GM19193 (cell line): ENCODE measurements around the gene IFT122.

Experiments used
- POLR2A ChIP-seq: IDR thresholded peaks from 4 replicates; pipeline ENCODE4 v1.6.1; 2011; ENCODE audit not compliant: insufficient read depth, insufficient read length; ENCODE audit errors: extremely low read depth

IFT122 gene

DNA sequence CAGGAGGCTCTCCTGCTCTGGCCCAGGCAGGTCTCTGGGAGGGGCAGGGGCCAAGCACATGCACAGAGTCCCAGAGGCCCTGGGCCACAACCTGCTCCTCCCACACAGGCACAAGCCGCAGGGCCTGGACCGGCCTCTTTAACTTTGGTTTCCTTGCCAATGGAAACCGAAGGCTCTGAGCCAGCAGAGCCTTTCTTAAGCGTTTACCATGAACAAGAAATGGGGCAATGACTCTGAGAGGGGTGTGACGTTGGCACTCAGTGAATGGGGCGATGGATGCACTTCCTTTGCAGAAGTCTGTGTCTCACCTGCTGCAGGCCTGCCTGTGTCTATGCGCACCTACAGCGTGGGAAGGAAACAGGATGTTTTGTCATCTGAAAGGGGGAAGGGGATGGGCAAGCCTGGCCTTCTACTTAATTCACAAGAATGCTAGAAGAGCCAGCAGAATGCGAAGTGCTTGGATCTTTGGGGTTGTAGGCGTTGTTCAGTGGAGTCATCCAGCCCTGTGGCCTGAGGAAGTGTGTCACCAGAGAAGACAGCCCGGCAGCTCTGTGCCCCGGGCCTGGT lies 41.8 kb downstream of the IFT122 start:
- no peak for TF ChIP-seq POLR2A

DNA sequence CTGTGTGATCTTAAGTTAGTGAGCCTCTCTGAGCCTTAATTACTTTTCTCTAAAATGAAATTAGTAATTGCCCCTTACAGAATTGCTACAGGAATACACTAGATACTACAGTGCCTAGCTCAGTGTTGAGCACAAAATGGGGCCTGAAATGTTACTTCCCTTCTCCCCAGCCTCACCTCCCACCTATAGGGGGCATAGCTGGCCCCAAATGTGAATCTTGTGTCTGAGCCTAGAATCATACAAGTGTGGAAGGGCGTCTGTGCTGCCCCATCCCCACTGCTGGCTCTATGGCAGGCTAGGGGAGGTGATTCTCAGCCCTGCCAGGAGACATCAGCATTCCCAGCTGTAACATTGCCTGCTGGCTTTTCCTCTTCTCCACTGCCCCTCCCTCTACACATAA lies 42.7 kb downstream of the IFT122 start:
- no peak for TF ChIP-seq POLR2A

DNA sequence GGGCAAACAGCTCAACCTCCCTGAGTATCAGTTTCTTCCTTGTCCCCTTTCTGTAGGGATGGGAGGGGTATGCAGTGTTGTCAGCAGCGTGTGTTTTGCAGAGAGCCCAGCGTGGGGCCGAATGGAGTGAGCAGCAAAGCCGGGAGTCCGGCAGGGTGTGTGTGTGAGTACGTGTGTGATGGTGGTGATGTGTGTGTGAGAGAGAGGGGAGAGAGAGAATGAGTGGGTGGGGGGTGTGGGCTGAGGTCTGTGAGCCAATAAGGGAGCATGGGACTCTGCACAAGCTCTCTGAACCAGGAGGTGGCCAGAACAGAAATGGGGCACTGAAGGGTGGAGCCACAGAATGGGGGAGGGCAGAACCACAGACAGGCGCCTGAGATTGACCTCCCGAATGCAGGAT lies 43.8 kb downstream of the IFT122 start:
- TF ChIP-seq POLR2A: no peak

DNA sequence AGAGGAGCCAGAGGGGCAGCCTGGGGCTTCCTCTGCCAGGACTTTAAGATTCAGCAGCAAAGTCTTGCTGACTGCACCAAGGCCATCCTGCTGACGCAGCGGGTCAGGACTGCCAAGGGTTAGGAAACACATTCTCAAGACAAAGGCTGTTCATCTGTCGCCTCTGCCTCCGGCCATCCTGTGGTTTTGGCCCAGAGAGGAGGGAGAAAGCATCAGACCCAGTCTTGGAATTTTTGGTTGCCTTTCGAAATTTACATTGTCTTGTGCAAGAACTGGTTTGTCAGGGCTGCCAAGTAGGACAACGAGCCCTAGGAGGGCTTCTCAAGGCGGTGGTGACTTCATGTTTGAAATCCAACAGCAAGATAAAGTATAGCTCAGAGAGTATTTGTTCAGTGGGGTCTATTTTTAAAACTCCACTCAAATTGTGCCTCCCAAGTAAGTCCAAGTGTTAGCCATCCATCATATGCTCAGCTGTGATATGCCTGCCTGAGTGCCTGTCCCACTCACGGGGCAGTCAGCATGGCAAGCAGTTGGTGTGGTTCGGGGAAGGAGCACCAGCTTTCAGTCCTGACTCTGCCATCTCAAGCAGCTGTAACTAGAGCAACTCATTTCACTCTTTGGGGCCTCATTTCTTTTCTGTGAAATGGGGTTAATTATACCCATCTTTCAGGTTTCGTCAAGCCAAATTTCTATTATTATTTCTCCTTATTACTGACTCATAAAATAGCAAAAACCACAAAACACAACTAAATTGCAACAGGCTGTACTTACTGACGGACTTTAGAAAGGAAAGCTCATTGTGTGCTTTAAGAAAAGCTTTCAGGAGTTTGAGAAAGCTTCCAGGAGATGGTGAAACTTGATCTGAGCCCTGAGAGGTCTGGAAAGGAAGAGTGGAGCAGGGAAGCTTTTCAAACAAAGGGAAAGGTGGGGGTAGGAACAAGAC lies 46.0 kb downstream of the IFT122 start:
- TF ChIP-seq POLR2A: no peak

DNA sequence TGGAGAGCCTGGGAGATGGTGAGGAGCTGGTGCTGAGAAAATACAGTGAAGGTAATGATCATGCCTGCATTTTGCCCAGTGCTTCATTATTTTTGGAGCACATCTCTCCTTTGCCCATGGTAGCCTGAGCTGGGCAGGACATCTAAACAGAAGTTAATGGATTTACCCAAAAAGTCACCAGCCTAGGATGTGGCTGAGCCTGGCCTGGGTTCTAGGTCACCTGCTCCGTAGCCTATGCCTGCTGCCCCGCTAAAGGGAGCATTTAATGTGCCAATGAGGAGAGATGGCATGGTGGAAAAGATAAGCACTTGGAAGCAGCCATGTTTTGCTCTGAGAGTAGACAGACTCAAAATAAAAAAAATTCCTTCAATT lies 46.6 kb downstream of the IFT122 start:
- TF ChIP-seq POLR2A: no peak

DNA sequence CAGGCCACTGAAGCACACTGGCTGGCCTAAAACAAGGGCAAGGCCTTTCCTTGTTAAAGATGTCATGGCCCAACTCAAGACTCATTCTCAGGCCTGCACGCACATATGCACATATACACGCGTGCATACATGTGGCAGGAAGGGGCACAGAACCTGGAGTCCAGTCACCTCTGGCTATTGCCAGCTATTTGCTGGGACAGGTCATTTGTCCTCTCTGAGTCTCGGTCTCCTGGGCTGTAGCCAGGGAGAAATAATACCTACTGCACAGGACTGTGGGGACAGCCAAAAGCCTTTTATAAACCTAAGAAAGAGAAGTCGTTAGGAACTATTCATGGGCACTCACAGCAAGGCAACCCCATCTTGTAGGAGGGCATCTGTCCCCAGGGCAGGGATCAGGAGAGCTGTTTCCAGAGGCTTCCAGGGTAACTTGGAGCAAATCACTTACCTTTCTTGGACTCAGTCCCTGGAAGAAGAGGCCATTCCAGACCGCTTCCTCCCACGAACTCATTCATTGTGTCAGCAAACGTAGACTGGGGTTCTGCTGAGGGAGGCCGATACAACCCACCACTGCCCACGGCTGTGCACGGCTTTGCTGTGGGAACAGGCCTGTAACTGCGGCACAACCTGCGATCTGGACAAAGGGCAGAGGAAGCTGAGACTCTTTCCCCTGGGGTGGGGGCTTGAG lies 47.3 kb downstream of the IFT122 start:
- TF ChIP-seq POLR2A: no peak

DNA sequence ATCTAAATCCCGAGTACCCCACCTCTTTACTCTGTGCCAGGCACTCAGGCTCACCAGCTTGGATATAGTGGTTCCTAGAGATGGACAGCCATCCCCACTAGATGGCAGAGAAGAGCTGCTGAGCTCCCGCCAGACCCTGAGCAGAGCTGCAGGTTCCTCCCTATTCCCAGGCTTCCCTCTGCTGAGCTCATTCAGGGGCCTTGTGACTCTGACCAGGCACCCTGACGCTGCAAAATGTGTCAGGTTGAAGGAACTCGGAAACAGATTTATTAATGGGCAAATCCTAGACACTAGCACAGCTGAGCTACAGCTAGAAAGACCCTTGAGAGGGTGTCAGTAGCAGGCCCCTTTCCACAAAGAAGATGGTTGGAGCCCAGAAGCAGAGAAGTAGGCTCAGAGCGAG lies 50.2 kb downstream of the IFT122 start:
- no peak for TF ChIP-seq POLR2A

DNA sequence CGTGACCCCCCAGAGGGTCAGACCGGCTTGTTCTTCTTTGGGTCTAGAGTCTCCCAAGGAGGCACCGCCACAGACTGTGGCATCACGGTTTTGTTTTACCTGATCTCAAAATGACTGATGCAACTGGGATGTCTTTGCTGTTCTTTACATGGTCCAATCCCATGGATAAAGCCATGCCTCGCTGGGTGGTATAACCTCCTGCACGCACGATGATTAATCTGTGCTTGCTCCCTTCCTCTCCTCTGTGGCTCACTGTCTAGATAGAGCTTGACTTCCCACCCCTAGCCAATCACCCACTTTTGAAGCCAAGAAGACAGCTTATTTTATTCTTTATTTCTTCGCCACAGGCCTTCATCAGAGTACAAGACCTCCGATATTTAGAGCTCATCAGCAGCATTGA lies 51.8 kb downstream of the IFT122 start:
- TF ChIP-seq POLR2A: no peak

DNA sequence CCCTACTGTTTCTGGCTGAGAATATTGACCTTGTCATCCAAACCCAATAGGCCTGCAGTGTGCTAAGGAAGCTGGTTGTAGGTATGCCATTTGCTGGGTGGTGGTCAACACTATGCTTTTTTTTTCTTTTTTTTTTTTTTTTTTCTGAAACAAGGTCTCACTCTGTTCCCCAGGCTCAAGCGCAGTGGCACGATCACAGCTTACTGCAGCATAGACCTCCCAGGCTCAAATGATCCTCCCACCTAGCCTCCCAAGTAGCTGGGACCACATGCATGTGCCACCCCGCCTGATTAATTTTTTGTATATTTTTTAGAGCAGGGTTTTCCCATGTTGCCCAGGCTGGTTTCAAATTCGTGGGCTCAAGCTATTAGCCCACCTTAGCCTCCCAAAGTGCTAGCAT lies 52.7 kb downstream of the IFT122 start:
- TF ChIP-seq POLR2A: no peak

DNA sequence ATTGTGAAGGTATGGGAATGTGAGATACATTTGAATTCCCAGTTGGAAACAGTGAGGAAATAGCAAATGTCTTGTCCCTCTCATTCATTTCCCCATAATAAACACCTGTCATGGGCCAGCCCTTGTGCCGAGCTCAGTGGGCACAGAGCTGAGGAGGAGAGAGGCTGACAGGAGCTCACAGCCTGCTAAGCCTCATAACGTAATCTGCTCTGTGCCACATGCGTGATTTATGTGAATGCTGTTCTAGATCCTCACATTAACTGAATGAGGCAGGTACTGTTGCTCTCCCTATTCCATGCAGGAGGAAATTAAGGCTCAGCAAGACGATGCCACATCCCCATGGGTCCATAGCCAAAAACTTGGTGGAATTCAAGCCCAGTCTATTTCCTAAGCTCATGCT lies 53.2 kb downstream of the IFT122 start:
- TF ChIP-seq POLR2A: no peak

DNA sequence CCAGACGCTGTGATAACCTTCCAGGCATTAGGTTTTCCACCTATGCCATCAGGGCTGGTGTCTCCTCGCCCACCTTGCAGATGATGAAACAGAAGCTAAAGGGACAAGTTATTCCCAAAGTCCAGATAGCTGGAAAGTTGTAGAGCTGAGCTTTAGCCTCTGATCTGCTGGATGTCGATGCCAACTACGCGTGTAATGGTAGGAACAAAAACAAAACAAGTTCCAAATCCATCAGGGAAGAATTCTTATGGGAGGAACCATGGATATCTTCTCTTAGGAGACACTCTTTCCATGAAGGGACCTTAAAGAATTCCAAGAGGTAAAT lies 60.3 kb downstream of the IFT122 start:
- no peak for TF ChIP-seq POLR2A

DNA sequence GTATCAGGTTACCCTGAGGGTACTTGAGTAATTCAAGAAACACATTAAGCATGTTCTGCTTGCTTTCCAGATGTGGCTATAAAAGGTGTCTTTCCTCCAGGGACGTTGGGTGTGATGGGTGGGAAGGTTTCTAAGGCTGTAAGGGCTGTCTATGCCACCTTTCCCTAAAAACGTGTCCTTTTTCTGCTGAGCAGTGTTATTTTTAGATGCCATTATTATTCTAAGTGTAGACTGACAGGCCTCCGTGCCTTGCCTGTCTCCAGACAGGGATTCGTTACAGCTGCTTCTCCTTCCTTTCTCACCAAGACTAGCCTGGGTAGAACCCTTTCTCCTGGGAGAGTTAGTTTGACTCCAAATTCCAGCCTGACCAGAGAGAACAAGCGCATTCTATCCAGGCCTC lies 61.6 kb downstream of the IFT122 start:
- no peak for TF ChIP-seq POLR2A

DNA sequence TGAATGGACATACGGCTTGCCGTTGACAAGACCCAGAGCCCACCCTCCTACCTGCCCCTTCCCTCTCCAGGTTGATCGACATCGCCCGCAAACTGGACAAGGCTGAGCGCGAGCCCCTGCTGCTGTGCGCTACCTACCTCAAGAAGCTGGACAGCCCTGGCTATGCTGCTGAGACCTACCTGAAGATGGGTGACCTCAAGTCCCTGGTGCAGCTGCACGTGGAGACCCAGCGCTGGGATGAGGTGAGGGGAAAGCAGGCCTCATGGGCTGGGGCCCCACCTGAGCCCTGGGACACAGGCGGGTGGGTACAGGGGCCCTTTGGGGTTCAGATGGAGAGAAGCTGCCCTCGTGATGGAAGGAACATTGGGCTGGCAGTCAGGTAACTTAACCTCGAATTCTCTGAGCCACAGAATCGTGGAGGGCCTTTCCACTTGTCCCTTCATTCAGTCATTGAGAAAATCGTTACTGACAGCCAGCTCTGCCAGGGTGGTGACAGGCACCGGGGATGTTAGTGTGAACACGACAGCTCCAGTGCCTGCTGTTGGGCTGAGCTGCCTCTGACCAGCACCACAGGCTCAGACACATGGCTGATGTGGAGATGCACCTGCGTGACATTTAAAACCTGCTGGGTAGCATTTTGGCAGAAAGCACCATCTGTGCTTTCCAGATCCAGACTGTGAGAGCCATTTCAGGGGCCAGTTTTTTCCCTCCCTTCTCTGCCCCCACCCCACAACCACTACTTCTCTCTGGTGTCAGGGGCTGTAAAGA lies 62.8 kb downstream of the IFT122 start:
- no peak for TF ChIP-seq POLR2A

DNA sequence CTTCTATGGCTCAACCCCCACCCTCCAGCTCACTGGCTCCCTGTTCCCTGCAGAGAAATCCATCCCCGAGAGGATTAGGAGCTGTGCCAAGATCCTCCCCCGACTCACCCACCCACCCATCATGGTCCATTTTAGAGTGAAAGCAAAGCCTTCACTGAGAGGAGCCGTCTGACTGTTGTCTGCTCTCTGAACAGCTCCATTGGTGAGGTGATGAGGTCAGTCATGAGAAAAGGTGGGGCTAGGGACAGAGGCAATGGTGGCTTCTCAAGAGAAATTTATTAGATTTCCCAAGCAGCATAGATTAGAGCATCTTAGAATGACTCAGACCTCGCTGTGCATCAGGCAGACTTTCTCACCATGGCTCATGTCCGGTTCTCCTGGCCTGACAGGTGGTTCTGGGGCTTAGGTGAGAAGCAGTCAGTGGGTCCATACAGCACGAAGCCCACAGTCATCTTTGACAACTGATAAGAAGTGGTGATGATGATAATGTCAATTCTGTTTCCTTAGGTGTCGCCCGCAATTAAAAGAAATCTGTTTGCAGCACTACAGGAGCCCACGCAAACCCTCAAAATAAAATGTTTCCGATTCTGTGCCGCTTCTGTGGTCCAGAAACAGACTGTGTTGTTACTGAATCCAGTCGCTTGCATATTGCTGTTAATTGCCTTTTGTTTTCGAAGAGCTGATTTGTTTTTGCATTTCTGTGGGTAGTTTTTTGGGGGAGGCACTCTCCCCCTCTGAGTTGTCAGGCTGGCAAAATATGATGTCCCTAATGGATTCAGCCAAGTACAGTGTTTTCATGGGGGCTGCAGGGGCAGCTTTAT lies 63.7 kb downstream of the IFT122 start:
- TF ChIP-seq POLR2A: no peak
